Osteocyte (in vitro differentiated cells): ENCODE measurements around the gene TRIO. TPM values are rescaled to one million over a fixed set of nuclear protein-coding genes. Genes with fewer than 3 reads are reported as not detected.

ENCODE experiments used
- DNase-seq: peaks from one replicate; pipeline ENCODE4 v3.0.0; 2021; ENCODE audit warnings: mixed read lengths; ENCODE audit not compliant: unreplicated experiment; ENCODE audit errors: extremely low spot score
- H3K27ac Mint-ChIP-seq: one replicate; pipeline ENCODE4 v1.8.0; 2021; ENCODE audit warnings: mild to moderate bottlenecking, mixed read lengths; ENCODE audit not compliant: unreplicated experiment
- H3K27me3 Mint-ChIP-seq: one replicate; pipeline ENCODE4 v1.8.0; 2021; ENCODE audit warnings: mixed read lengths; ENCODE audit not compliant: unreplicated experiment
- H3K36me3 Mint-ChIP-seq: one replicate; pipeline ENCODE4 v1.8.0; 2021; ENCODE audit warnings: mixed read lengths; ENCODE audit not compliant: unreplicated experiment
- H3K4me1 Mint-ChIP-seq: one replicate; pipeline ENCODE4 v1.8.0; 2021; ENCODE audit warnings: mixed read lengths; ENCODE audit not compliant: unreplicated experiment
- H3K4me3 Mint-ChIP-seq: one replicate; pipeline ENCODE4 v1.8.0; 2021; ENCODE audit warnings: mild to moderate bottlenecking, moderate library complexity, mixed read lengths; ENCODE audit not compliant: unreplicated experiment
- H3K9me3 Mint-ChIP-seq: one replicate; pipeline ENCODE4 v1.8.0; 2021; ENCODE audit warnings: mixed read lengths; ENCODE audit not compliant: unreplicated experiment
- CTCF ChIP-seq: fragments of 200-600 bp; sonication (generic); IDR thresholded peaks from 2 replicates; pipeline ENCODE4 v1.5.0; 2021; ENCODE audit warnings: antibody characterized with exemption, mild to moderate bottlenecking, moderate library complexity
- total RNA-seq: library from RNA; stranded (reverse); gene quantifications from 2 replicates; pipeline ENCODE4 v1.2.1, GENCODE V29; 2021

Gene TRIO
- total RNA-seq, 1 donor from 2014 or later = 336 TPM

- H3K27me3 Mint-ChIP-seq = no peaks in the 10 kb centered on the region
- peak overlapping the region; percentile 78 for H3K27ac Mint-ChIP-seq
- no peak for DNase-seq
- H3K36me3 Mint-ChIP-seq = no peaks in the 10 kb centered on the region
- TF ChIP-seq CTCF = no peak
- no peak overlapping the region for H3K4me3 Mint-ChIP-seq
- peaks cover 63% of the 10 kb centered on the region for H3K4me1 Mint-ChIP-seq
- H3K9me3 Mint-ChIP-seq = no peaks in the 10 kb centered on the region
These were observed 6.6 kb downstream of the TRIO start for GRCh38 chr5:14149672-14150274.

GRCh38 chr5:14151416-14151815 lies 8.3 kb downstream of the TRIO start:
- H3K4me1 Mint-ChIP-seq = peaks cover 51% of the 10 kb centered on the region
- no peak for DNase-seq
- no peak overlapping the region for H3K4me3 Mint-ChIP-seq
- no peak for TF ChIP-seq CTCF
- no peak overlapping the region for H3K27ac Mint-ChIP-seq
- H3K9me3 Mint-ChIP-seq = no peaks in the 10 kb centered on the region
- no peaks in the 10 kb centered on the region for H3K27me3 Mint-ChIP-seq
- H3K36me3 Mint-ChIP-seq = no peaks in the 10 kb centered on the region

DNA sequence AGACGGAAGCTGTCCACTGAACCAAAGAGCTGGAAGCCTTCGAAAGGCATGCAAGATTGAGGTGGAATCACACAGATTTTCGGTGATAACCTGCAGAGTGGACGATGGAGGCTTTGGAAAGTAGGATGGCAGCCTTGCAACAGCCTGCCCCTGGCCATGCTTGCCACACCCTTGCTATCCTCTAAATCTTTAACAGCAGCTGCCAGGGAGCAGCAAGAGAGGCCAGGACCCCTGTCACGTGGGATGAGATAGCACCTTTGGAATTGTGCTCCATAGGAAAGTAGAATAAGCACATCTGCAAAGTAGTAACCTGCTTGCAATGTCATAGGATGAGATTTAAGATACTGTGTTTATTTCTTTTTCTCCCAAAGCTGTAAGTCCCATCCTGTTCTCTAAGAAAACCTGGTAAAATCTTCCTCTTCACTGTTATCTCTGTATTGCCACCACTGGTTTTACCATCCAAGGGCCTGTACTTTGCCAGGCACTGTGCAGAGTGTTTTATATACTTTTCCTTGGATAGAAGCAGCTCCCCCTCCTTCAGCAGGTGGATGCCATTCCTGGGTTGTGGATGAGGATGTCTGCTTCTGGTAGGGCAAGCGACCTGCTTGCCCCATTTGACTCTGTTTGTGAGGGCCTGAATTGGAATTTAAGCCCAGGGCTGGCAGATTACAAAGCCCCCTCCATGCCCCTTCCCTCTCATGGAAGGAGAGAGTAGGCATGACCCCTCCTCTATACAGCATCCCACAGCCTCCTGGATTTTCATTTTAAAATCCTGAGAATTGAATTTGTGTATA lies 10.1 kb downstream of the TRIO start:
- peaks cover 42% of the 10 kb centered on the region for H3K4me1 Mint-ChIP-seq

GRCh38 chr5:14153932-14154731 lies 11.0 kb downstream of the TRIO start:
- Mint-ChIP-seq H3K4me1 (peaks cover 38% of the 10 kb centered on the region), H3K9me3 (no peaks in the 10 kb centered on the region), H3K4me3 (peak overlapping the region; percentile 43), H3K27ac (no peak overlapping the region), H3K27me3 (no peaks in the 10 kb centered on the region), H3K36me3 (no peaks in the 10 kb centered on the region)
- no peak for TF ChIP-seq CTCF
- DNase-seq = no peak

More for the DNA sequence above, 10.1 kb downstream of the TRIO start:
- DNase-seq = no peak
- H3K27ac Mint-ChIP-seq = peak overlapping the region; percentile 48
- TF ChIP-seq CTCF = no peak
- peak overlapping the region; percentile 43 for H3K4me3 Mint-ChIP-seq
- H3K36me3 Mint-ChIP-seq = no peaks in the 10 kb centered on the region
- no peaks in the 10 kb centered on the region for H3K27me3 Mint-ChIP-seq
- H3K9me3 Mint-ChIP-seq = no peaks in the 10 kb centered on the region

- Mint-ChIP-seq H3K36me3 (no peaks in the 10 kb centered on the region), H3K27ac (no peak overlapping the region), H3K27me3 (no peaks in the 10 kb centered on the region), H3K9me3 (no peaks in the 10 kb centered on the region), H3K4me1 (peaks cover 37% of the 10 kb centered on the region), H3K4me3 (no peak overlapping the region)
- no peak for TF ChIP-seq CTCF
- DNase-seq = no peak
These were observed 11.9 kb downstream of the TRIO start for GRCh38 chr5:14155075-14155474.
